GM21737 (cell line): ENCODE data around the gene GPR135.

ENCODE experiments used
- ATAC-seq: cut with Tn5 transposase; IDR thresholded peaks from one replicate; pipeline ENCODE4 v1.9.1; 2021; ENCODE audit warnings: mild to moderate bottlenecking, moderate library complexity; ENCODE audit not compliant: unreplicated experiment

Gene GPR135

GRCh38 chr14:59425322-59425935 is 39.8 kb downstream of the GPR135 start:
- ATAC-seq = no peak

GRCh38 chr14:59424341-59425071 is 40.7 kb downstream of the GPR135 start:
- ATAC-seq = no peak

- ATAC-seq = peak; percentile 62
Measured at GRCh38 chr14:59422069-59422881, 42.9 kb downstream of the GPR135 start.

- no peak for ATAC-seq
Measured at GRCh38 chr14:59419303-59419702, 45.9 kb downstream of the GPR135 start.

DNA sequence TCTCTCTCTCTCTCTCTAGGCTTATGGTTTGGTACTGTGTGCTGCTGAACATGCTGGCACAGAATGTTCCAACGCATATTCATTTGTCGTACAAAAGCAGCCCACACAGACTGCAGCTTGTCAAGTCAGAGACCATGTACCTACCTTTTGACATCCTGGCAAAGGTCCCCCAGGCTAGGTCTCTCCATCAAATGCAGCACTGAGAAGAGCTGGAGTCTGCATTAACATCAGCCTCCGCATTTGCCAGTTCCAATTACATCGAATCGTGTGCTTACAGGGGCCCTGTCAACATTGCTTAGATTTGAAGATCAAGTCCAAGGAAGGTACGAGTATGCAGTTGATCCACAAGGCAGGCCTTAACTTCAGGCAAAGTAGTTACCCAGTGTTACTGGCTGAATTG is 47.9 kb downstream of the GPR135 start:
- ATAC-seq = no peak

- no peak for ATAC-seq
Measured at GRCh38 chr14:59415836-59416602, 49.2 kb downstream of the GPR135 start.
